Measurements from ENCODE around the gene DGCR2.

The DGCR2 gene

DNA sequence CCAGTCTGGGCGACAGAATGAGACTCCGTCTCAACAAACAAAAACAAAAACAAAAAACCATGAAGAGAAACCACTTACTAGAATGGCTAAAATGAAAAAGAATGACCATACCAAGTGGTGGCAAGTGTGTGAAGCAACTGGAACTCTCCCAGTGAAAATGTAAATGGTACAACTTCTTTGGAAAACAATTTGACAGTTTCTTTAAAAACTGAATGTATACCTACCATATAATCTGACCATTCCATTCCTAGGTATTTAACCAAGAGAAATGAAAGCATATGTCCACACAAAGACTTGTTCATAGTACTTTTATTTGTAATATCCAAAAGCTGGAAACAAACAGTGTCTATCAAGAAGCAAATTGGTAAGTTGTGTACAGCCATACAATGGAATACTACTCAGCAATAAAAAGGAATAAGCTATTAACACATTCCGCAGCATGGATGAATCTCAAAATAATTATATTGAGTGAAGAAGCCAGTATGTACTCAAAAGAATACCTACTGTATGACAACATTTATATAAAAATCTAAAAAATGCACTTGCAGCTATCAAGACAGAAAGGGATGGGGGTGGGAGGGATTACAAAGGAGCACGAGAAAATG lies 27.7 kb downstream of the DGCR2 start:
- H3K79me2 ChIP-seq (ENCODE audit: insufficient read depth, low read length) = no peaks in the 10 kb centered on the region; the same call in 1 of the 2 replicates
- no peaks in the 10 kb centered on the region for H3K36me3 ChIP-seq (ENCODE audit: low read length)
- H3K4me2 ChIP-seq (ENCODE audit: low read depth, low read length, poor library complexity, severe bottlenecking) = no peak overlapping the region
- no peak overlapping the region for H3K27ac ChIP-seq (ENCODE audit: low read depth, low read length)
- no peak overlapping the region for H3K9ac ChIP-seq (ENCODE audit: low read length)
- H3K9me3 ChIP-seq (ENCODE audit: insufficient read depth, low read length) = no peaks in the 10 kb centered on the region
- TF ChIP-seq EZH2phosphoT487 (conservative IDR thresholded peaks at IDR 0.05; ENCODE audit: low read length) = no peak
- TF ChIP-seq, protein P1, sequence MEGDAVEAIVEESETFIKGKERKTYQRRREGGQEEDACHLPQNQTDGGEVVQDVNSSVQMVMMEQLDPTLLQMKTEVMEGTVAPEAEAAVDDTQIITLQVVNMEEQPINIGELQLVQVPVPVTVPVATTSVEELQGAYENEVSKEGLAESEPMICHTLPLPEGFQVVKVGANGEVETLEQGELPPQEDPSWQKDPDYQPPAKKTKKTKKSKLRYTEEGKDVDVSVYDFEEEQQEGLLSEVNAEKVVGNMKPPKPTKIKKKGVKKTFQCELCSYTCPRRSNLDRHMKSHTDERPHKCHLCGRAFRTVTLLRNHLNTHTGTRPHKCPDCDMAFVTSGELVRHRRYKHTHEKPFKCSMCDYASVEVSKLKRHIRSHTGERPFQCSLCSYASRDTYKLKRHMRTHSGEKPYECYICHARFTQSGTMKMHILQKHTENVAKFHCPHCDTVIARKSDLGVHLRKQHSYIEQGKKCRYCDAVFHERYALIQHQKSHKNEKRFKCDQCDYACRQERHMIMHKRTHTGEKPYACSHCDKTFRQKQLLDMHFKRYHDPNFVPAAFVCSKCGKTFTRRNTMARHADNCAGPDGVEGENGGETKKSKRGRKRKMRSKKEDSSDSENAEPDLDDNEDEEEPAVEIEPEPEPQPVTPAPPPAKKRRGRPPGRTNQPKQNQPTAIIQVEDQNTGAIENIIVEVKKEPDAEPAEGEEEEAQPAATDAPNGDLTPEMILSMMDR (IDR thresholded peaks at IDR 0.05; ENCODE audit: insufficient read depth, low read length, poor library complexity, severe bottlenecking) = no peak
- no peaks in the 10 kb centered on the region for H4K20me1 ChIP-seq (ENCODE audit: low read depth, low read length)
- H3K9me2 ChIP-seq (replicated peaks; ENCODE audit: insufficient read depth, low read length) = no peaks in the 10 kb centered on the region
- no peak overlapping the region for H2AFZ ChIP-seq (ENCODE audit: low read depth, low read length, severe bottlenecking)
- no peaks in the 10 kb centered on the region for H3F3A ChIP-seq (ENCODE audit: insufficient read depth)
- no peaks in the 10 kb centered on the region for H3K27me3 ChIP-seq (ENCODE audit: low read length)
- no peak overlapping the region for H3K4me3 ChIP-seq (ENCODE audit: insufficient read depth, low read length, poor library complexity, severe bottlenecking)

- Histone ChIP-seq H3F3A (ENCODE audit: insufficient read depth) (no peaks in the 10 kb centered on the region), H3K9me2 (replicated peaks; ENCODE audit: insufficient read depth, low read length) (no peaks in the 10 kb centered on the region), H3K9me3 (ENCODE audit: insufficient read depth, low read length) (no peaks in the 10 kb centered on the region), H3K27ac (ENCODE audit: low read depth, low read length) (no peak overlapping the region), H3K9ac (ENCODE audit: low read length) (no peak overlapping the region), H3K79me2 (ENCODE audit: insufficient read depth, low read length) (no peaks in the 10 kb centered on the region), H4K20me1 (ENCODE audit: low read depth, low read length) (no peaks in the 10 kb centered on the region), H3K27me3 (ENCODE audit: low read length) (no peaks in the 10 kb centered on the region), H3K4me3 (ENCODE audit: insufficient read depth, low read length, poor library complexity, severe bottlenecking) (no peak overlapping the region), H3K4me2 (ENCODE audit: low read depth, low read length, poor library complexity, severe bottlenecking) (no peak overlapping the region), H3K36me3 (ENCODE audit: low read length) (no peaks in the 10 kb centered on the region), H2AFZ (ENCODE audit: low read depth, low read length, severe bottlenecking) (no peak overlapping the region)
- no peak for TF ChIP-seq EZH2phosphoT487 (conservative IDR thresholded peaks at IDR 0.05; ENCODE audit: low read length)
- TF ChIP-seq, protein P1 (IDR thresholded peaks at IDR 0.05; ENCODE audit: insufficient read depth, low read length, poor library complexity, severe bottlenecking) = no peak
Observed at GRCh38 chr22:19092725-19093124, 29.5 kb downstream of the DGCR2 start.

DNA sequence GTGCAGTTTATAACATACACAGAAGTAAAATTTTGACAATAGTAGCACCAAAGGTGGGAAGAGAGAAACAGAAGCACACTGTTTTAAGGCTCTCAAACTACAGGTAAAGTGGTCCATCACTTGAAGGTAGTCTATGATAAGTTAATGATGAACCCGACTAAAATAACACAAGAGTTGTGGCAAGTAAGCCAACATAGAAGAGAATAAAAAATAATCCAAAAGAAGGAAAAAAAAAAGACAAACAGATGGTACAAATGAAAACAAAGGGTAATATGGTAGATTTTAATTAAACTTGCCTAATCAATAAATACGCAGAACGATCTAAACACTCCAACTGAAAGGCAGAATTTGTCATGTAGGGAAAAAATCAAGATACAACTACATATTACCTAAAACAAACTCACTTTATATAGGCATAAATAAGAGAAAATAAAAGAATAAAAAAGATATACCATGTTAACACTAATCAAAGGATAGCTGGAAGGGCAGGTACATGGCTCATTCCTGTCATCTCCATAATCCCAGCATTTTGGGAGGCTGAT lies 31.6 kb downstream of the DGCR2 start:
- Histone ChIP-seq H3K9ac (ENCODE audit: low read length) (no peak overlapping the region), H3K27me3 (ENCODE audit: low read length) (no peaks in the 10 kb centered on the region), H3K4me3 (ENCODE audit: insufficient read depth, low read length, poor library complexity, severe bottlenecking) (no peak overlapping the region), H3K79me2 (ENCODE audit: insufficient read depth, low read length) (no peaks in the 10 kb centered on the region), H3K9me3 (ENCODE audit: insufficient read depth, low read length) (no peaks in the 10 kb centered on the region), H2AFZ (ENCODE audit: low read depth, low read length, severe bottlenecking) (no peak overlapping the region), H3F3A (ENCODE audit: insufficient read depth) (no peaks in the 10 kb centered on the region), H3K9me2 (replicated peaks; ENCODE audit: insufficient read depth, low read length) (no peaks in the 10 kb centered on the region), H3K36me3 (ENCODE audit: low read length) (no peaks in the 10 kb centered on the region), H4K20me1 (ENCODE audit: low read depth, low read length) (no peaks in the 10 kb centered on the region), H3K27ac (ENCODE audit: low read depth, low read length) (no peak overlapping the region), H3K4me2 (ENCODE audit: low read depth, low read length, poor library complexity, severe bottlenecking) (no peak overlapping the region)
- no peak for TF ChIP-seq EZH2phosphoT487 (conservative IDR thresholded peaks at IDR 0.05; ENCODE audit: low read length)
- TF ChIP-seq, protein P1 (IDR thresholded peaks at IDR 0.05; ENCODE audit: insufficient read depth, low read length, poor library complexity, severe bottlenecking) = no peak
